ENCODE results near the gene PEPD.

The PEPD gene

DNA sequence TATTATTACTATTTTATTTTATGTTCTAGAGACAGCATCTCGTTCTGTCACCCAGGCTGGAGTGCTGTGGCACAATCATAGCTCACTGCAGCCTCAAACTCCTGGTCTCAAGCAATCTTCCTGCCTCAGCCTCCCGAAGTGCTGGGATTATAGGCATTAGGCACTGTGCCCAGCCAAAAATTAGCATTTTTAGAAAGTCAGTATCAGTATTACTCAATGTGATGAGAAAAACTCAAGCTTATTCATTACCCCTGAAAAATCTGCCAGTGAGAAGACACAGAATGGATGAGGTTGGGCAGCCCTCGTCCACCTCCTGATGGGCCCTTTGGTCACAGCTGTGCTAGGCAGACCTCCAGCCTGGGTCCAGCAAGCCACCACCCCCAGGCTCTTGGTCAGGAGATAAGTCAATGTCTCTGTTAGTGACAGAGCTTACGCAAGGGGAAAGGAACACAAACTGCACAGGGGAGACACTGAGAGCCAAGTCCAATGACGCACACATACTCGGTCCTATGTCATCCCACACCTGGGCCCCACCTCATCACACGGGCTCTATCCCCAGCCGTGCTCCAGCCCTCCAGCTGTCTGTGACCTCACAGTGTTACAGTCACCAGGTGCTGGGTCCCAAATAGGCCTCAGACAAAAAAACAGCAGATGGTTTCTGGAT is 19.8 kb downstream of the PEPD start:
- TF ChIP-seq TAF1 (IDR thresholded peaks at IDR 0.05; ENCODE audit: borderline replicate concordance, insufficient read depth, low read length) (no peak), SIN3A (IDR thresholded peaks at IDR 0.05; ENCODE audit: borderline replicate concordance, insufficient read depth, low read length) (no peak), FOXP2 (optimal IDR thresholded peaks at IDR 0.05; ENCODE audit: borderline replicate concordance, extremely low read depth, extremely low read length, insufficient read depth) (no peak), POLR2AphosphoS5 (IDR thresholded peaks at IDR 0.05; ENCODE audit: low read depth, low read length) (no peak), REST (IDR thresholded peaks at IDR 0.05; ENCODE audit: insufficient read depth in 1 of 2, low read depth in 2 of 2, low read length in 2 of 2) (no peak)

- TF ChIP-seq TAF1 (IDR thresholded peaks at IDR 0.05; ENCODE audit: borderline replicate concordance, insufficient read depth, low read length) (no peak), POLR2AphosphoS5 (IDR thresholded peaks at IDR 0.05; ENCODE audit: low read depth, low read length) (no peak), SIN3A (IDR thresholded peaks at IDR 0.05; ENCODE audit: borderline replicate concordance, insufficient read depth, low read length) (no peak), FOXP2 (optimal IDR thresholded peaks at IDR 0.05; ENCODE audit: borderline replicate concordance, extremely low read depth, extremely low read length, insufficient read depth) (no peak), REST (IDR thresholded peaks at IDR 0.05; ENCODE audit: insufficient read depth in 1 of 2, low read depth in 2 of 2, low read length in 2 of 2) (no peak)
Observed at GRCh38 chr19:33500991-33501390, 20.6 kb downstream of the PEPD start.

DNA sequence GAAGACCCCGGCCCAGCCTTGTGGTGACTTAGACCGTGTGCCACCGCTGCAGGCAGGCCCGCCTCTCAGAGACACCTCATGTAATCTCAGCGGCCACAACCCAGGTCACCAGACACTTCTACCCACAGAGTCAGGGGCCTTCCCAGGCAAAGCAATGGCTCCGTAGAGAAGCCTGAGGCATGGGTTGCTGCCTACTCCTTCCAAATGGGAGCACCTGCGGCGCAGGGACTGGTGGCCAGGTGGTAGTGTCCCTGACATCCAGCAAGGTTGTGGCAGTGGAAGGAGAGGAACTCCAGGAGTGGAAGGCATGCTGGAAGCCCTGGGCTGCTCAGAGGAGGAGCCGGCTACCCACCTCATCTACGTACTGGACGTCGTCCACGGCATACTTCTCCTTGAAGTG is 21.0 kb downstream of the PEPD start:
- TF ChIP-seq POLR2AphosphoS5 (IDR thresholded peaks at IDR 0.05; ENCODE audit: low read depth, low read length) (no peak), REST (IDR thresholded peaks at IDR 0.05; ENCODE audit: insufficient read depth in 1 of 2, low read depth in 2 of 2, low read length in 2 of 2) (no peak), SIN3A (IDR thresholded peaks at IDR 0.05; ENCODE audit: borderline replicate concordance, insufficient read depth, low read length) (no peak), FOXP2 (optimal IDR thresholded peaks at IDR 0.05; ENCODE audit: borderline replicate concordance, extremely low read depth, extremely low read length, insufficient read depth) (no peak), TAF1 (IDR thresholded peaks at IDR 0.05; ENCODE audit: borderline replicate concordance, insufficient read depth, low read length) (no peak)

DNA sequence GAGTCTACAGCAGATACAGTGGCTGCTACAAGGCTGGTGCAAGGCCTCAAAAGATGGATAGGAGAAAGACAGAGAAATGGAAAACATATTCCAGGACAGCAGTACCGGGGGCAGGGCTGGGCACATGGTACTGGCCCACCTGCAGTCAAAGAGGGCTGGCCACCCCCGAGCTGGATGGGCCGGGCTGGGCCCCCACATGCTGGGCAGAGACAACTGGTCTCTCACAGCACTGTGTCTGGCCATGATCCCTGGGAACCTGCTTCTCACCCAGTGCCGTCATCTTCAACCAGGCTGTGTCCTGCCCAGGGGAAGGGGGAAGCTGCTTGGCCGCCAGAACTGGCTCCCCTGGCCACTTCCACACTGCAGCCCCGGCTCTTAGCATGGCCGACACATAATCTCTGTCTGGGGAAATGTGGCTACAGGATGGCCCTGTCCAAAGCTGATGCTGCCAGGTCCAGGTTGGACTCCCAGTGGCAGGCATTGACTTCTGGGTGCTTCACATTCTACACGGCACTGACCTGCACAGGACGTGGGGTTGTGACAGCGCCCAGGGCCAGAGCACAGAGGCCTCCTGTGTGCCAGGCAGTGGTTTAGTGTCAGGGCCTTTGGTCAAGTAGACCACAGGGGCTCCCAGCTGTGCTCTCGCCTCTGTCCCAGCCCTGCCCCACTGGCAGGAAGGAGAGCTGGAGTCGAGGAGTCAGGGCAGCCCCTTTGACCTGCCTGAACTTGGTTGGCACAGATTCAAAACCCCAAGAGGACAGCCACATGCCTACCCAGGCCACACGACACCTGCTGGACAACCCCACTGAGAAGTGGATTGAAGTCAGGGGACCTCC is 21.7 kb downstream of the PEPD start:
- TF ChIP-seq TAF1 (IDR thresholded peaks at IDR 0.05; ENCODE audit: borderline replicate concordance, insufficient read depth, low read length) (no peak), POLR2AphosphoS5 (IDR thresholded peaks at IDR 0.05; ENCODE audit: low read depth, low read length) (no peak), SIN3A (IDR thresholded peaks at IDR 0.05; ENCODE audit: borderline replicate concordance, insufficient read depth, low read length) (no peak), FOXP2 (optimal IDR thresholded peaks at IDR 0.05; ENCODE audit: borderline replicate concordance, extremely low read depth, extremely low read length, insufficient read depth) (no peak), REST (IDR thresholded peaks at IDR 0.05; ENCODE audit: insufficient read depth in 1 of 2, low read depth in 2 of 2, low read length in 2 of 2) (no peak)

Data from PFSK-1 (cell line).